ENCODE data around the gene TM4SF5.

The TM4SF5 gene

GRCh38 chr17:4771519-4772234 is at the start of gene TM4SF5:
TSS of gene TM4SF5 (plus strand) at chr17:4771886. CDS start at chr17:4771923, 37 bp downstream.
- DNase-seq (ENCODE audit: insufficient read length, low spot score) (peak; percentile 28), FAIRE-seq (no peak)
- no peak for TF ChIP-seq POLR2A (IDR thresholded peaks at IDR 0.05; ENCODE audit: low read depth, low read length)

- DNase-seq (ENCODE audit: insufficient read length, low spot score) (no peak), FAIRE-seq (no peak)
- no peak for TF ChIP-seq POLR2A (IDR thresholded peaks at IDR 0.05; ENCODE audit: low read depth, low read length)
These were observed 48.9 kb upstream of the TM4SF5 start for GRCh38 chr17:4722678-4723240.

- no peak for TF ChIP-seq POLR2A (IDR thresholded peaks at IDR 0.05; ENCODE audit: low read depth, low read length)
- DNase-seq (ENCODE audit: insufficient read length, low spot score) (no peak), FAIRE-seq (no peak)
These were observed 47.0 kb upstream of the TM4SF5 start for GRCh38 chr17:4724650-4725049.

- FAIRE-seq, result no peak
- TF ChIP-seq POLR2A (IDR thresholded peaks at IDR 0.05; ENCODE audit: low read depth, low read length), result no peak
- no peak for DNase-seq (ENCODE audit: insufficient read length, low spot score)
These were observed 45.9 kb upstream of the TM4SF5 start for GRCh38 chr17:4725646-4726310.

- no peak for FAIRE-seq
- TF ChIP-seq POLR2A (IDR thresholded peaks at IDR 0.05; ENCODE audit: low read depth, low read length), result no peak
- DNase-seq (ENCODE audit: insufficient read length, low spot score), result no peak
These were observed 43.6 kb upstream of the TM4SF5 start for GRCh38 chr17:4728124-4728523.

- TF ChIP-seq POLR2A (IDR thresholded peaks at IDR 0.05; ENCODE audit: low read depth, low read length), result no peak
- FAIRE-seq (no peak), DNase-seq (ENCODE audit: insufficient read length, low spot score) (no peak)
These were observed 38.6 kb upstream of the TM4SF5 start for GRCh38 chr17:4733073-4733531.

- no peak for FAIRE-seq
- no peak for TF ChIP-seq POLR2A (IDR thresholded peaks at IDR 0.05; ENCODE audit: low read depth, low read length)
- DNase-seq (ENCODE audit: insufficient read length, low spot score), result no peak
These were observed 36.7 kb upstream of the TM4SF5 start for GRCh38 chr17:4734857-4735475.

GRCh38 chr17:4735876-4736651 is 35.6 kb upstream of the TM4SF5 start:
- FAIRE-seq (no peak), DNase-seq (ENCODE audit: insufficient read length, low spot score) (no peak)
- TF ChIP-seq POLR2A (IDR thresholded peaks at IDR 0.05; ENCODE audit: low read depth, low read length), result no peak

GRCh38 chr17:4738136-4739121 is 33.3 kb upstream of the TM4SF5 start:
- FAIRE-seq, result no peak
- TF ChIP-seq POLR2A (IDR thresholded peaks at IDR 0.05; ENCODE audit: low read depth, low read length), result no peak
- no peak for DNase-seq (ENCODE audit: insufficient read length, low spot score)

GRCh38 chr17:4739122-4740024 is 32.3 kb upstream of the TM4SF5 start, which contains the start of the genes CXCL16 and ZMYND15:
TSS of gene CXCL16 (minus strand) at chr17:4739928. CDS start at chr17:4739339, 589 bp downstream.
TSS of gene ZMYND15 (plus strand) at chr17:4739833. CDS start at chr17:4740549, 716 bp downstream.
- peak; percentile 27; the same call in 1 of the 2 replicates for TF ChIP-seq POLR2A (IDR thresholded peaks at IDR 0.05; ENCODE audit: low read depth, low read length)
- DNase-seq (ENCODE audit: insufficient read length, low spot score) (peak; percentile 60), FAIRE-seq (no peak)

- DNase-seq (ENCODE audit: insufficient read length, low spot score), result no peak
- TF ChIP-seq POLR2A (IDR thresholded peaks at IDR 0.05; ENCODE audit: low read depth, low read length), result no peak
- FAIRE-seq, result no peak
These were observed 31.7 kb upstream of the TM4SF5 start for GRCh38 chr17:4740025-4740351.
